GM18951 (cell line): ENCODE measurements around the gene CORT.

Source experiments
- POLR2A ChIP-seq: IDR thresholded peaks from 4 replicates; pipeline ENCODE4 v1.6.1; 2011; ENCODE audit warnings: mild to moderate bottlenecking; ENCODE audit not compliant: insufficient read length, insufficient read depth; ENCODE audit errors: extremely low read depth
- in situ Hi-C: fragments of 300-500 bp; cut with MboI; formaldehyde crosslinking; loops from one replicate; pipeline ENCODE4 v1.12.0; 2022; ENCODE audit warnings: low sequenced_read_pairs, mixed read lengths, inconsistent platforms; ENCODE audit not compliant: unreplicated experiment

CORT gene

GRCh38 chr1:10497109-10497508, 47.3 kb downstream of the CORT start:
- in situ Hi-C loops: no loop called here

GRCh38 chr1:10498231-10498630, 48.4 kb downstream of the CORT start:
- no peak for TF ChIP-seq POLR2A
- in situ Hi-C loops: no loop called here

More at GRCh38 chr1:10497109-10497508, 47.3 kb downstream of the CORT start:
- TF ChIP-seq POLR2A: no peak
